ENCODE results near the gene C17orf107.

The C17orf107 gene

GRCh38 chr17:4852567-4853207 is 46.6 kb upstream of the C17orf107 start:
- TF ChIP-seq EZH2 (IDR thresholded peaks at IDR 0.05; ENCODE audit: borderline replicate concordance, low read length) = no peak
- TF ChIP-seq CTCF (IDR thresholded peaks at IDR 0.05; ENCODE audit: low read length) = no peak
- Histone ChIP-seq H3K79me2 (ENCODE audit: insufficient read depth, low read length) (no peaks in the 10 kb centered on the region), H3K9me2 (ENCODE audit: low read depth, low read length) (no peaks in the 10 kb centered on the region), H2AFZ (ENCODE audit: low read length) (no peak overlapping the region), H3K9me3 (ENCODE audit: low read length) (no peaks in the 10 kb centered on the region), H3K27ac (ENCODE audit: low read depth, low read length, poor library complexity, severe bottlenecking) (no peak overlapping the region), H3K4me2 (ENCODE audit: low read length) (no peak overlapping the region), H3K4me3 (ENCODE audit: low read depth, low read length, poor library complexity, severe bottlenecking) (no peak overlapping the region), H3K27me3 (ENCODE audit: insufficient read depth, low read length) (no peaks in the 10 kb centered on the region), H4K20me1 (ENCODE audit: insufficient read depth, low read length) (no peaks in the 10 kb centered on the region; the same call in 1 of the 2 replicates), H3K36me3 (ENCODE audit: insufficient read depth, low read length) (no peaks in the 10 kb centered on the region), H3K9ac (ENCODE audit: low read length) (no peak overlapping the region), H3F3A (ENCODE audit: insufficient read depth, low read length) (no peaks in the 10 kb centered on the region), H3K4me1 (ENCODE audit: insufficient read depth, low read length, severe bottlenecking) (no peaks in the 10 kb centered on the region)

- Histone ChIP-seq H3K4me1 (ENCODE audit: insufficient read depth, low read length, severe bottlenecking) (no peaks in the 10 kb centered on the region), H3K4me2 (ENCODE audit: low read length) (no peak overlapping the region)
These were observed 46.1 kb upstream of the C17orf107 start for GRCh38 chr17:4853208-4853671.

GRCh38 chr17:4854111-4854681 is 45.1 kb upstream of the C17orf107 start:
- no peaks in the 10 kb centered on the region for H3K9me2 ChIP-seq (ENCODE audit: low read depth, low read length)
- H3K27me3 ChIP-seq (ENCODE audit: insufficient read depth, low read length) = no peaks in the 10 kb centered on the region
- no peaks in the 10 kb centered on the region for H3K36me3 ChIP-seq (ENCODE audit: insufficient read depth, low read length)
- H3K4me3 ChIP-seq (ENCODE audit: low read depth, low read length, poor library complexity, severe bottlenecking) = no peak overlapping the region
- no peaks in the 10 kb centered on the region for H3K79me2 ChIP-seq (ENCODE audit: insufficient read depth, low read length)
- no peak for TF ChIP-seq CTCF (IDR thresholded peaks at IDR 0.05; ENCODE audit: low read length)
- TF ChIP-seq EZH2 (IDR thresholded peaks at IDR 0.05; ENCODE audit: borderline replicate concordance, low read length) = no peak
- no peak overlapping the region for H3K27ac ChIP-seq (ENCODE audit: low read depth, low read length, poor library complexity, severe bottlenecking)
- H3K4me2 ChIP-seq (ENCODE audit: low read length) = no peak overlapping the region
- no peaks in the 10 kb centered on the region for H3K9me3 ChIP-seq (ENCODE audit: low read length)
- H3F3A ChIP-seq (ENCODE audit: insufficient read depth, low read length) = no peaks in the 10 kb centered on the region
- no peaks in the 10 kb centered on the region for H3K4me1 ChIP-seq (ENCODE audit: insufficient read depth, low read length, severe bottlenecking)
- H3K9ac ChIP-seq (ENCODE audit: low read length) = no peak overlapping the region
- no peak overlapping the region for H2AFZ ChIP-seq (ENCODE audit: low read length)
- no peaks in the 10 kb centered on the region; the same call in 1 of the 2 replicates for H4K20me1 ChIP-seq (ENCODE audit: insufficient read depth, low read length)

More at GRCh38 chr17:4853208-4853671, 46.1 kb upstream of the C17orf107 start:
- Histone ChIP-seq H4K20me1 (ENCODE audit: insufficient read depth, low read length) (no peaks in the 10 kb centered on the region; the same call in 1 of the 2 replicates), H3K27me3 (ENCODE audit: insufficient read depth, low read length) (no peaks in the 10 kb centered on the region), H3K9ac (ENCODE audit: low read length) (no peak overlapping the region), H3K9me2 (ENCODE audit: low read depth, low read length) (no peaks in the 10 kb centered on the region), H3K27ac (ENCODE audit: low read depth, low read length, poor library complexity, severe bottlenecking) (no peak overlapping the region), H3K4me3 (ENCODE audit: low read depth, low read length, poor library complexity, severe bottlenecking) (no peak overlapping the region), H3K79me2 (ENCODE audit: insufficient read depth, low read length) (no peaks in the 10 kb centered on the region), H3K36me3 (ENCODE audit: insufficient read depth, low read length) (no peaks in the 10 kb centered on the region), H3F3A (ENCODE audit: insufficient read depth, low read length) (no peaks in the 10 kb centered on the region), H3K9me3 (ENCODE audit: low read length) (no peaks in the 10 kb centered on the region), H2AFZ (ENCODE audit: low read length) (no peak overlapping the region)
- TF ChIP-seq EZH2 (IDR thresholded peaks at IDR 0.05; ENCODE audit: borderline replicate concordance, low read length) (no peak), CTCF (IDR thresholded peaks at IDR 0.05; ENCODE audit: low read length) (no peak)
